SIG-M5 (cell line): ENCODE measurements around the gene SLC44A3.

ENCODE experiments used
- DNase-seq: peaks from one replicate; lab custom pipeline; 2025; lab: John Stamatoyannopoulos, UW

Gene SLC44A3

DNA sequence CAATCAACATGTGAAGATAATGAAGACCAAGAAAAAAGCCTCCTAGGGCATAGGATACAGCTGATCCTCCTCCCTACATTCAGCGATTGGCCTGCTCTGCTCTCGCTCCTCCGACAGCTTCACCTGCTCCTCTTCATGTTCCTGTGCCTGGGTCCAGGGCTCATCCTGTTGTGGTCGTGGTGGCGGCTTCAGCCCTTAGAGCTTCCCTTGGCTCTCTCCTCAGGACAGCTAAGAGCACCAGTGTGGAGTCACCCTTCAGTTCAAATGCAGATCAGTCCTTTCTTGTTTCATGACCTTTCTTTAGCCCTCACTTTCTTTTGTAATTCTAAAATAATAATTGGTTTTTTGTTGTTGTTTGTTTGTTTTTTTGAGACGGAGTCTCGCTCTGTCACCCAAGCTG lies 88.0 kb downstream of the SLC44A3 start:
- no peak for DNase-seq

DNA sequence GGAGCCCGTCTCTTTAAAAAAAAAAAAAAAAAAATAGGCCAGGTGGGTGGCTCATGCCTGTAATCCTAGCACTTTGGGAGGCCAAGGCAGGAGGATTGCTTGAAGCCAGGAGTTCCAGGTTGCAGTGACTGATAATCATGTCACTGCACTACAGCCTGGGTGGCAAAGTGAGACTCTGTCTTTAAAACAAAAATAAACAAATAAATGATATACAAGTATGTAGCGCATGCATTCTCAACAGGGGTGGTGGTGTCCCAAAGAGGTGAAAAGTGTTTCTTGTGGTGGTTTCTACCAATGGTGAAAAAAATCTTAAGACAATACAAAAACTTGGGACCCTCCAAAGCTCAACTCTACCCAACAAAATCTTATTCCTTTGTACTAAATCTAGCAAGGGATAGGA lies 88.8 kb downstream of the SLC44A3 start:
- DNase-seq = no peak

DNA sequence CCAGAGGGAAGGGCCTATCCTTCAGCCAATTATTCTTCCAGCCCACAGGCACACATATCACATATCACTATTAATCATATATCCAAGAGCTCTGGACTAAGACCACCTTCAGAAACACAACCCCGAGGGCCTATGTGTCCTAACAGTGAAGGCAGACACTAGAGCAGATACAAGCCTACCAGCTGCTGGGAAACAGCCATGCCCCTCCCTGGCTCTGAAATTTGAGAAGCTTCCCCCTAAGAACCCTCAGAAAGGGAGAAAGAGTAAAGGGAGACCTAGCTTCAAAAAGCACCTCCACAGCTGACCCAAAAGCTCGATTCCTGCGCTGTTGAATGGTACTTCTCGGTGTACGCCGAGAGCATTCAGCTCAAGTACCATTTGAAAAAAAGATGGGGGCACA lies 89.3 kb downstream of the SLC44A3 start:
- DNase-seq = no peak

DNA sequence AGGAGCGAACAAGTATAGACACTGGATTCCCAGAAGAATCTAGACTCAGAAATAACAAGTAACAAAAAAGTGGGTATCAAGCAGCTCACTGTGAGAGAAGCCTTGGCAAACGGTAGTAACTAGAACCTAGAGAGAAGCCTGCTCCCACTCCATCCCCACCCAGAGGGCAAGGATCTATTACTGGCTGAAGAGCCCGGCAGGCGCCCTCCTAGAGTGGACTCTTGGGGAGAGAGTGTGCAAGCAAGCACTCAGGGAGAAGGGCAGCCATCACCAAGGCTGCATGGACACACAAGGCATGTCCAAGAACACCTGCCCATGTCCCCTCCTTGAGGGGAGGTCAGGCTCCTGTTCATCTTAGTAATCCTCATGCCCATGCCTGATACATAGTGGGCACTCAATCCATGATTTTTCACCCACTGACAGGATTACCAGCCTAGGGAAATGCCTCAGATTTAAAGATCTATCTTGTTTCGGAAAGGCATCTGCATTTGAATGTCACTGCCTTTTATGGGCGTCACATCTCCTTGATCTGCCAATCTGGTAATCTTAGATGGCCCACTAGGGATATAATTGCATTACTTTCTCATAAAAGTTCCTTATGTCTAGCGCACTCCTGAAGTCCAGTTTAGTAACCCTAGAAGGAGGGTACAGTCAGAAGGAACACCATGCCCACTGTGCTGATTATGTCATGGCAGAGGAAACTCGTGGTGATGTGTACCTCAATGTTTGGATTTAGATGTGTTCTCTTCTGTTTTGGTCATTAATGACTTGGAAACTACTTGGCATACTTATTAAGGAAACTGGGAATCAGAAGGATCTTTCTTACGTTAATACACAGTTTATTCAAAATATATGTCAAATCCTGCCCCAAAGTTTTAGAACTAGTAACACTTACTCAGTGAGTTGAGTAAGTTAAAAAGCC lies 92.4 kb downstream of the SLC44A3 start:
- no peak for DNase-seq

DNA sequence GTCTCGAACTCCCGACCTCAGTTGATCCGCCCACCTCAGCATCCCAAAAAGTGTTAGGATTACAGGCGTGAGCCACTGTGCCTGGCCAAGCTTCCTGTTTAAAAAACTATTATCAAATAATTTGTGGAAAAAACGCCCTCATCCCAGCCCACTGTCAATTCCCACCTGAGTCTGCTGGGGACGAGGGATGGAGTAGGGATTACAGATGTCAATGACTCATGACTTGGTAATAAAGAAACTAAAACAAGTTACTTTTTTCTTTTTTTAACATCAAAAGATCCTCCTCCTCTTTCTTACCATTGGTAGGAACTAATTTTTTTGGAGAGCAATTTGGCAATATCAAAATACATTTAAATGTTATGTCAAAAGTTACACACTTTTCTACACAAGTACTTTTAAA lies 97.1 kb downstream of the SLC44A3 start:
- DNase-seq = no peak

DNA sequence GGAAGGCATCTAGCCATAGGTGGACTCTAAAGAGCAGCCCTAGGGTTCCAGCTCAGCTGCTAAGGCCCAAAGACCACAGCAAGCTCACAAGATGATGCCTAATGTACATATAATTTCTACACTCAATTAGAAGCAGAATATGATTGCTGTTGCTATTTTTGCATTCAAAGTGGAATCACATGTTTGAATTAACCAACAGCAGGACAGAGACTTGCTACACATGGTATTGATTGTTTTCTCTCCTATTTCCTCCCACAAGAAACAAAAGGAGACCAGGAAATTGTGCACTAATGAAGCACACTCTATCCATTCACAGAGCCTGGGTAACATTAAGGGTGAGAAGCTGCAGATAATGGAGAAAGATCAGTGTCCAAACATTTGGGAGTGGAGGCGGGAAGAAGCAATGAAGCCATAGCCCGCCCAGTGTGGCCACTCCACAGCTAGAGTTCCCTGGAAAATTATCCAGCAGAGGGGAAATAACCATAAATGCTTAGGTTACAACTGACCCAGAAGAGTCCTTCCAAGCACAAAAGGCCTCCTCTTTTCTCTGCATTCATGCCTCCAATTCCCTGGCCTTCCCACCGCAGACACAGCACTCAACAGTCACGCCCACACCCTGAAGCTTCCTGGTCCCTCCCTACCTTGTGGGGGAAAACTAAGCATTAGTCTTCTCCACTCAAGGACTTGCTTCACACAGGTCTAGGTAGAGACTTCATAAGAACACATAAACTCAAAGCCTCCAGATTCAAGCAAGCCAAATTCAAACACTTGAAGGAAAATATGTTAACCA lies 99.3 kb downstream of the SLC44A3 start:
- DNase-seq = no peak

DNA sequence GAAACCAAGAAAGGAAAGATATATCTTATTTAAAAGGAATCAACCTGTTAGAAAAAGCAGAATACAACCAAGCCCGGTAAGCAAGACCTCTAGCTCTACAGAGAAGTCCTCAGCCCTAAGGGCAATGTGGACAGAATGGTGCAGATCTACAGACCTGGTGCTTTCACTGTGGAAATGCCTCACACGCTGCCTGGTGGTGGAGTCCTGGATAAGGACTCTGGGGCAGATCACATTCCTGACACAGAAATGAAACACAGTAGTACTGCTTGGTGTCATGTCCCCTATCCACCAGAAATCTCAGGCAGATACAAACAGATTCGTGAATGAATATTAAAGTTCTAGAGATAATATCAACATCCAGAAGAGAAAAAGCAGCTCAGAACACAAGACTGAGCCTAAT lies 99.9 kb downstream of the SLC44A3 start:
- no peak for DNase-seq

DNA sequence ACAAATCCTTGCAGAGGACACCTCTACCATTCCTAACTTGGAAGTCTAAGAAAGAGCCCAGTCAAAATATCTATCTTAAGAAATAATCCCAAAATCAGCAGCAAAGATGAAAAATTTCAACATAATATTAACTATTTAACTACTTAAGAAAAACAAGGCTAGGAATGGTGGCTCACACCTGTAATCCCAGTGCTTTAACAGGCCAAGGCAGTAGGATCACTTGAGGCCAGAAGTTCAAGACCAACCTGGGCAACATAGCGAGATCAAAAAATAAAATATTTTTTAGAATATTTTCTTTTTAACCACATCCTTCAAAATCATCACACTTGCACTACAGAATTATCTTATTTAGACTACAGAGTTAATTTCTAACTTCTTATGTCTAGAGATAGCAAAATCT lies 101.8 kb downstream of the SLC44A3 start:
- DNase-seq = no peak

DNA sequence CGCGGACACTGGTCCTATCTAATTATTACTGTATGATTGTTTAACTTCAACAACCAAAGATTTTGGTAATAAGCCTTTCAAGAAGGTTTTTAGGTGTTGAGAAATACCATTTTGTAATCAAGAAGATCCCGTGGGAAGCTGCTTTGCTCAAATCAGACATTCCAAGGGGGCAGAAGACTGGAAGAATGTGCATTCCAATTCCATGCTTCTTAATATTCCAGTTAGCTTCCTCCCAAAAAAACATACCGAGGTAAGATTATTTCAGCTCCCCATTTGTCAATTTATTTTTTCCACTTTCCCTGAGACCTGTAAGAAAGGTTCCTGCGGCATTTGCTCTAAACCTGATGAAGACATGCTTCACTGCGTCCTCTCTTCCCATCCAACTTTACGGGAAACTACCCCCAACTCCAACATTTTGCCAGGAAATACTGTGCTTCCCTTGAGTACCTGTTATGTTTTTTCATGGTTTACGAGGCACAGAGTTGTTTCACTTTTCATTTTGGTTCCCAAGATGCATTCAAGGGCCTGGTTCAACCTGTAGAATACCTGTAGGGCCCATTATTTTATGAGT lies 102.7 kb downstream of the SLC44A3 start:
- DNase-seq = no peak

DNA sequence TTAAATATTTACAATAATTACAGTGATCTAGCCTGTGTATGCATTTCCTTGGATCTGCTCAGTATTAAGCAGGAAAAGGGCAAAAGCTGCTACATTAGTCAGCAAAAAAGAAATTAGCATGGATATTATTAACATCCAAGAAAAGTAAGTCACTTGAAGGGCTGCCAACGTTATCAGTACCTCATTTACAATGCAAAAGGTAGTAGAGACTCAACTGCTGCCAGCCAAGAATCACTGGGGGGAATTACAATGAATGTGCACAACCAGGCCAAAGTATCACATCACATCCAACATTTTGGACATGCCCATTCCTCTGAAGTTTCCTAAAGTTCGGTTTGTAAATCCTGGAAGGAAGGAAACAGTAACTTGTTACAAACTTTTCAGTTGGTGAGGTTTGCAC lies 104.8 kb downstream of the SLC44A3 start:
- no peak for DNase-seq

DNA sequence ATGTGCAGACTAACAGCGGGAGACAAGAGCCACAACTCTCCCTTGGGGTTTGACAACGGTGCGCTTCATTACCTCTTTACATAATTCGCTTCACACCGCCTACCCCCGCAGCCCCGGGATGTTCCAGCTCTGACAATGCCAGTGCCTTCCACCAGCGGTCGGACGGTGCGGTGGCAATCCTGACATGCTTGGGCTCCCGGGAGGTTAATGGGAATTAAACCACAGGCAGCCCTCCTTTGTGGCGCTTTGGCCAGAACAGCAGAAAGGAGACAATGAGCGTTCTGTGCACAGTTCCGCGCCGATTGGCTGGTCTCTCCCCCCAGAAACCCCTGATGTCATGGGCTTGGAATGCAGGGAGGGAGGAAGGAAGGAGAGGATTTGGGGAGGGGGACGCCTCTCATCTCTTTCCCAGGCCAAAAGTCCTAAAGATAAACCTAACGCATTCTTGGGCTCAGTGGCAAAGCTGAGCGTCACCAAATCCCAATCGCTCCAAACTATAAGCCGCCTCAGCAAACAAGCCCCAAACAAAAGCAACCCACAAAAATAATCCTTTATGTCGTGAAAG lies 105.5 kb downstream of the SLC44A3 start:
- no peak for DNase-seq

DNA sequence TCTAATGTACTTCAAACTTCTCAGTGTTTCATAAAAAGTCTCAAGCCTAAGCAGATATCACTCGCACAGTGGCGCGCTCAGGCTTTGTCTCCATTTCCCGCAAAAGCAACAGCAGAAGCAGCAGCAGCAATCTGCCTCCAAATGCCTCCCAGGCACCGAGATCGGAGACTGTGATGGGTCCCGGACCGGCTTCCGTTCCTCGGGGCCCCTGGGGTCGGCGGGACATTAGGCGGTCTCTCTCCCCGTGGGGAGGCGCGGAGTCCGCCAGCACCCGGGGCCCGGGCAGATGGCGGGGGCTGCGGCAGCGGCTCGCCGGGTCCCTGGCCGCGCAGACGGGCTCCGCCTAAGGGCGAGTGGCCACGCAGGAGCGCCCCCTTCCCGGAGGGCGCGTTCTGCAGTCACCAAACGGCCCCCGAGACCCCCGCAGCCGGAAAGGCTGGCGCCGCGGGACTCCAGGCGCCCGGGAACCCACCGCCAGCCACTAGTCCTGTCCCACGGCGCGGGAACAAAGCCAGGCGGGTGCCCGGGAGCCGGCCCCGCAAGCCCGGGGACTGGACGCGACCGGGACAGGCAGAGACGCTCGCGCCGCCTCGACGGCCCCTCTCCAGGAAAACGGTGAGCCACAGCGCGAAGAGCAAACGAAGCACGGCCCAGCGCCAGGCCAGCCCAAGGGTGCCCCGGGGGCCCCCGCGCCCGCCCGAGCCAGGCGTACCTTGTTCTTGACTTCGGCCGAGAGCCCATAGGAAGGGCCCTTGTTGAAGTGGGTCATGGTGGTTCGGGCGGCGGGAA lies 106.2 kb downstream of the SLC44A3 start:
- DNase-seq = no peak

DNA sequence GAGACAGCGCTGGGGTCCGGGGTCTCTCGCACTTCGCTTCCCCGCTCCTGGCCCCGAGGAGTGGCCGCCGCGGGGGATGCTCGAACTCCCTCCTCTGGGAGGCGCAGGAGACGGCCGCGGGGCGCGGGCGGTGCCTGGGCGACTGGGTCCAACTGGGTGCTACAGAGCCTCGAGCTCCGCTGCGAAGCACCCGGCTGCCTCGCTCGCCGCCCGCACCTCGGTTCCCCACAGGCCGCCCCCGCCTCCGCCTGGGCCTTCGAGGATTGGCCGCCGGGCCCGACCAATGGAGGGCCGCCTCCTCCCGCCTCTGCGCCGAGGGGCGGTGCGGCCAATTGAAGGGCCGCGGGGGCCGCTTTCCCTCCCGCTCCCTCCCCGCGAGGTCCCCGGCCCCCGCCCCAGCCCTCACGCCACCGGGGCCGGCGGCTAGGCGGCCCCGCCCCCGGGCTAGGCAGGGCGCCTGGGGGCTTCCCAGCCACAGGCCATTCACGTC lies 106.8 kb downstream of the SLC44A3 start, which contains the start of gene CNN3:
CNN3 (minus strand) TSS at position 196 of the 490 bp plus-strand sequence. CDS start 216 bp downstream, outside the sequence.
- no peak for DNase-seq

DNA sequence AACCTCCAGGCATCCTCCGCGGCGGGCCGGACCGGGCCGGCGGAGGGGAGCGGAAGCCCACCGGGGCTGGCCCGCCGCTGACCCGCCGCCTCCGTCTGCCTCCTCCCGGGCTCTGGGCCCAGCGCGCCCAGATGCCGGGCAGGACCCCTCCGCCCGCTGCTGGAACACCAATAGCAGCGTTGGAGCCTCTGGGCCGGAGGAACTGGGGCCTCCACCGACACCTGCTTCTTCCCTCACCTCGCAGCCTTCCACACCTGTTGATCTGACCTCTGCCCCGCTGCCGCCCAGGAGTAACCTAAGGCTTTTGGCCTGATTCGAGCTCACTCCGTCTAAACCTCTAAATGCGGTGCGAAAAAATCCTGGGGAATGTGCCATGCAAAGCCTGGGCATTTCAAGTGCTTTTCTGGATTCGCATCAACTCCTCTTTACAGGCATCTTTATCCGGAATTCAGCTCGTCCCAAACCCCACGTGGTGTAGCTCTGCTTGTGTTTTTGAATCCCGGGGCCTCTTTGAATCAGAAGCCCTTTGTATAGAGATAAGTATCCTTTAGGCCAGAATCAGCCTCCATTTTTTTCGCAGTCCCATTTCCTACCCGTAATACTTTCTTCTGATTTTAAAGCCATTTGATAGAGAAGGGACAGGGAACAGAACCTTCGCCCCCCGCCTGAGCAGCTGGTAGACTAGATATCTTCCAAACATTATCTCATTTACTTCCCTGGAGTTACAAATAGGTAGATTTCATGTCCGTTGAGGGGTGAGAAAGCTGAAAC lies 107.4 kb downstream of the SLC44A3 start:
- DNase-seq = no peak

DNA sequence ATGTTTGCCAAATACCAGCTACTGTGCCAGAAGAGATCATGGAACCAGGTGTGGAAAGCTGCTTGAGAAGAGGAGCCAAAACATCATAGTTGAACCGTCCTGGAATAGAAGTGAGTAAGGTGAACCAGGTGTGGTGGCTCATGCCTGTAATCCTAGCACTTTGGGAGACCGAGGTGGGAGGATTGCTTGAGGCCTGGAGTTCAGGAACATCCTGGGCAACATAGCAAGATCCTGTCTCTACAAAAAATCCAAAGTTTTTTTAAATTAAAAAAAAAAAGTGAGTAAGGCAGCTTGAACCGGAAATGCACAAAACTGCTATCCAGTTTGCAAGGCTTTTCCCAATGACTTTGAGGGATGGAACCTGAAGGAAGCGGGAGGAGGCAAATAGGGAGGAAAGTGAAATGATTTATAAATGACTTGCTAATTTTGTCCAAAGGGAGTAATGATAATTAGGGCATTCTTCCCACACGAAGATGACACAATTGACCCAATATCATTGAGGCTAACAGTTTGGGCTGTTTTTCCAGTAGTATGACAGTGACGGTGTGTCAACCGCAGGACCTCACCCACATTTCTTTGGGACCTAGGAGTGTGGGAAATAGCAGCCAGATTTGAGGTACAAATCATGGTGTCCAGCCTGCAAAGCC lies 108.3 kb downstream of the SLC44A3 start:
- DNase-seq = no peak

DNA sequence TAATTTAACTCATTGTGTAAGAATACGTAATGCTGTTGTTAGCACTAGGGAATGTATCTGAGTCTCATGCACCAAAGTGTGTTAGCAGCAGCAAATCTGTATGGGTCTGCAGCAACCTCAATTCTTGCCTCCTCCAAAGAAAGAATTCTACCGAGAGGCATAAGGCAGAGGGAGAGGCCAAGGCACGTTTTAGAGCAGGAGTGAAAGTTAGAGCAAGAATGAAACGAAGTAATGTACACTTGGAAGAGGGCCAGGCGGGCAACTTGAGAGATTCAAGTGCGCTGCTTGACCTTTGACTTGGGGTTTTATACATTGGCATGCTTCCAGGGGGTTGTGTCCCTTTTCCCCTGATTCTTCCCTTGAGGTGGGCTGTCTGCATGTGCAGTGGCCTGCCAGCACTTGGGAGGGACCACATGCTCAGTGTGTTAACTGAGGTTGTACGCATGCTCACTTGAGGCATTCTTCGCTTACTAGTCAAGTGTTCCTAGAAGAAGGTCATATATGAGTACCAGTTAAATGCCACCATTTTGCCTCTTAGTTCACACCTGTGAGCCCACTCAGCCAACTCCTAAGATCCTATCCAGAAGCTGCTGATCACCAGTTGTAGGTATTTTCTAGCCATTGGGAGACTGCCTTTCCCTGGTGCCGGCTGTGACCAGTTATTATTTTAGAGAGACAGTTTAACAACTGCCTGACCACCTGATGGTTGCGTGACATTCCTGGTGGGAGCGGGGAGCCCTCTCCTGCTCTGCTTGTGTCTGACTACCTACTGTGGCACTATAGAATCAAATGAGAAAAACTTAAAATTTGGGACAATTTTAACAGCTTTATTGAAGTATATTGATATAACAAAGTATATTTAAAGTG lies 109.4 kb downstream of the SLC44A3 start:
- no peak for DNase-seq

DNA sequence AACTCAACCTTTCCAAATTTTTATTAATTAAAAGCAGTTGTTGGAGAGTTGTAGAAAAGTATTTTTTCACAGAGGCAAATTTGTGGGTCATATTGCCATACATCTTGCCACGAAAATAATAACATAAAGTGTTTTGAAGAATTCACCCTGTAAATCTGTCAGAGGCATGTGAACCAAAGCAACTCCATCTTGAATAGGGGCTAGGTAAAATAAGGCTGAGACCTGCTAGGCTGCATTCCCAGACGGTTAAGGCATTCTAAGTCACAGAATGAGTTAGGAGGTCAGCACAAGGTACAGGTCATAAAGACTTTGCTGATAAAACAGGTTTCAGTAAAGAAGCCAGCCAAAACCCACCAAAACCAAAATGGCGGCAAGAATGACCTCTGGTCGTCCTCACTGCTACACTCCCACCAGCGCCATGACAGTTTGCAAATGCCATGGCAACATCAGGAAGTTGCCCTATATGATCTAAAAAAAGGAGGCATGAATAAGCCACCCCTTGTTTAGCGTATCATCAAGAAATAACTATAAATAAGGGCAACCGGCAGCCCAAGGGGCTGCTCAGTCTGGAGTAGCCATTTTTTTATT lies 111.2 kb downstream of the SLC44A3 start:
- DNase-seq = no peak

DNA sequence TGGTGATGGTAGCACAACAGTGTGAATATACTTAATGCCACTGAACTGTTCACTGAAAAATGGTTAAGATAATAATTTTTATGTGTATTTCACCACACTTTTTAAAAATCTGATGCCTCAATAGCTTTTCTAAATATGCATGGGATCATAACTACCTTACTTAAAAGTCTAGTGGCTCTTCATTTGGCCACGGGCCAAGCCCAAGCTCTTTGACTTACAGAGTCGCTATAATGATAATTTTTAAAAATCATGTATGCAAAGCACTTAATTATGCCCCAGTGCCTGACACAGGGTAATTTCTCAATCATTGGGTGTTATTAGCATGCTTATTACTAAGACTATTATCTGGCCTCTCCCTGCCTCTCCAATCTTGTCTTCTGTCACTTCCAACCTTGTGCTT lies 114.4 kb downstream of the SLC44A3 start:
- no peak for DNase-seq

DNA sequence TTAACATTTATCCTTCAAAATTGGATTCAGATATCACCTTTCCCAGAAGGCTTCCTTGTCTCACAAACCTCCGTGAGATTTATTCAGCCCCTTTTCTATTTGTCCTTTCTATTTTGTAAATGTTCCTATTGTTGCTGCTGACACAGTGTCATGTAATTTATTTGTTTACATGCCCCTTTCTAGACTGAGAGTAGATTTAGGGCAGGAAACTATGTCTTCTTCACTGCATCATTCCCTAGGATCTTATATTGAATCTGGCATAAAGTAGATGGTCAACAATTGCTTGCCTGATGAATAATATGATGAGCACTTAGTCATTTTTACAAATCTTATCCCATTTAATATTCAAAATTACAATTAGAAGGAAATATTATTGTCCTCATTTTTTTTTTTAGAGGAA lies 114.9 kb downstream of the SLC44A3 start:
- DNase-seq = no peak
